Umbilical cord (tissue), 2 donors: ENCODE measurements around the gene ACSL1. TPM values are rescaled to one million over a fixed set of nuclear protein-coding genes. Genes with fewer than 3 reads are reported as not detected.
"Not testable (repeated sequence)": the region's sequence is repeated elsewhere in the genome, so short reads cannot be mapped to it uniquely, and the experiment has no call there.

Experiments
- DNase-seq: peaks from one replicate; pipeline ENCODE4 v3.0.0-alpha.2; 2015; ENCODE audit warnings: low spot score
- total RNA-seq: library from RNA; depleted of rRNA; stranded (reverse); fragments of >200 nt; gene quantifications from one replicate; pipeline ENCODE4 v1.2.3, GENCODE V29; 2014; ENCODE audit warnings: low replicate concordance; ENCODE audit not compliant: insufficient read depth

Gene ACSL1
- total RNA-seq, 1 donor from 2014 or later, result 154 TPM

GRCh38 chr4:184756399-184756798, 69.4 kb downstream of the ACSL1 start:
- DNase-seq, result peak; percentile 82

DNA sequence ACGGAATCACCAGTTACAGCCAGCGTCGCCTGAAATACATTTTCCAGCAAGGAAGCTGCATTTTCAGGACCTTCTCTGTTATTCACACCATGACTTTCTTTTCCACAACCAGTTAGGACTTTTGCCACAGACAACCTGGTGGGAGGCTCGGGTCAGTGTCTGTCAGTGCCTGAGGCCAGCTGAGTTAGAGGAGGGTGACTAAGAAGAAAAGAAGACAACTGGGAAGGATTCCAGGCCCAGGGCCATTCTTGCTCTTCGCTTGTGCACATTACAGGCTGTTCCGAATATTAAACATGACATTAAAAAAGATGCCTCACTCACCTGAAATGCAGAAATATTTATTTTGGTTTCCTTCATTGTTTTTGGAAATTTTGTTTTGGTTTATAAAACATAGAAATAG, 70.5 kb downstream of the ACSL1 start:
- DNase-seq, result no peak

- DNase-seq, result no peak
Observed at GRCh38 chr4:184752496-184753275, 73.1 kb downstream of the ACSL1 start.

DNA sequence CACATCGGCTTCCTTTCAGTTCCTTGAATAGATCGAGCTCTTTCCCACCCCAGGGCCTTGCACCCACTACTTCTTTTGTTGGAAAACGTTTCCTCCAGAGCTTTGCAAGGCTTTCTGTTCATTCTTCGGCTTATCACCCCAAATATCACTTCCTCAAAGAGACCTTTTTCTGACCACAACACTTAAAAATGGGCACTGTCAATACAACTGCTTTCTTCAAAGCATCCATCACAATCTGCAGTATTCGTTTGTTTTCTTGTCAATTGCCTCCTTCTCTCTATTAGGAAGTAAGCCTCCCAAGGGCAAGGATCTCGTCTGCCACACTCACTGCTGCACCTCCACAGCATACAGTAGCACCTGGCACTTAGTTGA, 74.2 kb downstream of the ACSL1 start:
- no peak for DNase-seq

GRCh38 chr4:184750926-184751584, 74.7 kb downstream of the ACSL1 start:
- DNase-seq, result peak; percentile 33

GRCh38 chr4:184748251-184748652, 77.5 kb downstream of the ACSL1 start:
- DNase-seq, result peak; percentile 87

DNA sequence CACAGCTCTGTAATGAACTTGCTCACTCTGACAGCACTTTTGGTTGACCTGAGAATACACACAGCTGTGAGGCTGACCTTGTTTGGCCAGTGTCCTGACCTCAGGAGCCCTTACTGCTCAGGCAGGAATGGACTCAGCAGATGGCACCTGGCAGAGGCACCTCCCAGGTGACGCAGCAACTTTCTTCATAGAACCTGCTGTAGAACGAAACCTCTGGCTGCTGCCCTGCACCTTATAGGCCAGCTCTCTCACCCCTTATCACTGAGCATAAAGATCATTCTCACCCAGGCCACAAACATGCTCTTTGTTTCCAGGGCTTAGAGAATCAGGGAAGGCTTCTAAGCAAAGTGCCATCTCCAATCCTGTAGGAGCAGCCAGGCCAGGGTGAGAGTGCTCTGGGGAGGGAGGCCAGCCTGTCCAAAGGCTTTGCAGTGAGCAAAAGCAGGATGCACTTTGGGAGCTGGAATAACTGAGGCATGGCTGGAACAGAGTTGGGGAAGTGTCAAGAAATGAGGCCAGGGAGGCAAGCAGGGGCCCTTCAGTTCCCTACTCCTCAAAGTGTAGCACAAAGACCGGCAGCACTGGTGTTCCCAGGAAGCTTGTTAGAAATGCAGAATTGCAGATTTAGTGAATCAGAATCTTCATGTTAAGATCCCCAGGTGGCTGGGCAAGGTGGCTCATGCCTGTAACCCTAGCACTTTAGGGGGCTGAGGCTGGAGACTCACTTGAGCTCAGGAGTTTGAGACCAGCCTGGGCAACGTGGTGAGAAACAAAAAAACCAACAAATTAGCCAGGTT, 78.5 kb downstream of the ACSL1 start:
- DNase-seq, result no peak

GRCh38 chr4:184745831-184746795, 79.7 kb downstream of the ACSL1 start:
- DNase-seq, result peak; percentile 90

DNA sequence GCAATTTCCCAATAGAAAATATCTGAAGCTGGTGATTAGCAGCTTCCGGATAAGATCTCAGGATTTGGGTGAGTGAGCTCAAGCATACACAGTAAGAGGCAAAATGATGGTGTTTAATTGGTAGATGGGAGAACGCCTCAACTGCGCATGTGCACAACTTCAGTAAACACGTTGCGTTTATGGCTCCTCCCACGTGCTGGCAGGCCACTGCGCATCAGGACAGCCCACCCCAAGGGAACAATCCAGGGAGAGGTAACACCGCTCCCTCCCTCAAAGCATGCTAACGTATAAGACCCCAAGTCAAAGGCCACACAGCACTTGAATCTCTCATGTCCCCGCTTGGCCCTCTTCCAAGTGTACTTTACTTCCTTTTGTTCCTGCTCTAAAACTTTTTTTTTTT, 81.5 kb downstream of the ACSL1 start:
- DNase-seq, result no peak

GRCh38 chr4:184743650-184744049, 82.1 kb downstream of the ACSL1 start:
- no peak for DNase-seq

GRCh38 chr4:184741651-184742050, 84.1 kb downstream of the ACSL1 start:
- not testable (repeated sequence) for DNase-seq

GRCh38 chr4:184740980-184741391, 84.8 kb downstream of the ACSL1 start:
- DNase-seq, result no peak

- not testable (repeated sequence) for DNase-seq
Observed at GRCh38 chr4:184739575-184739974, 86.2 kb downstream of the ACSL1 start.

DNA sequence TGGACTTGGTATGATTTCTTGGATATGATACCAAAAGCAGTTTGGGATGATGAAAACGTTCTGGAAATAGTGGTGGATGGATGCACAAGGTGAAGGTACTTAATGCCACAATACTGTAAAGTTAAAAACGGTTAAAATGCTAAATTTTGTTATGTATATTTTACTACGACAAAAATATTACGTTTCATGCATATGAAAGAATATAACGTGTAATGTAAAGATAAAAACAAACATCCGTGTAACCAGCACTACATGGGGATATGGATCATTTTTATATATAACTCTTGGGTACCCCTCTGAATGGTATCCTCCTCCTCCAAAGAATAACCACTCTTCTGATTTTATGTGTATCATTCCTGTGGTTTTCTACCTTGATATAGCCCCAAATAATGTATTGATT, 91.0 kb downstream of the ACSL1 start:
- no peak for DNase-seq

GRCh38 chr4:184733654-184734524, 91.9 kb downstream of the ACSL1 start, which contains the start of gene CENPU:
TSS of gene CENPU (minus strand) at chr4:184734096. CDS start at chr4:184734062, 34 bp downstream.
- DNase-seq, result peak; percentile 99

- peak; percentile 47 for DNase-seq
Observed at GRCh38 chr4:184732126-184732525, 93.6 kb downstream of the ACSL1 start.

DNA sequence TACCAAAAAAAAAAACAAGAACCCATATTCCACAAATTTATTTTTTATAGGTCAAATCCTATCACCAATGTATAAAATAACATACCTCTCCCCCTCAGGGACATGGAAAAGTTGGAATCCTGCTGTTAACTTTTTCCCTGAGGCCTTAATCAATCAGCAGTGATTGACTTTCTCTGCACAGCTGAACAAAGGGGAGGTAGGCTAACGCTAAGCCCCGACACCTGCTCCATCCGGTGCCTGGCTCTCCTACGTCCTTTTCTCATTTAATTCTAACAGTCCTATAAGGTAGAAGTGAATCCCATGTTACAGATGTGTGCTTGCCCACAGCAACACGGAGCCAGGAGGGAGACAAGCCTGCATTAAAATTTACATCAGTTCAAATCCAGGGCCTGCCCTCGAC, 94.7 kb downstream of the ACSL1 start:
- DNase-seq, result no peak

DNA sequence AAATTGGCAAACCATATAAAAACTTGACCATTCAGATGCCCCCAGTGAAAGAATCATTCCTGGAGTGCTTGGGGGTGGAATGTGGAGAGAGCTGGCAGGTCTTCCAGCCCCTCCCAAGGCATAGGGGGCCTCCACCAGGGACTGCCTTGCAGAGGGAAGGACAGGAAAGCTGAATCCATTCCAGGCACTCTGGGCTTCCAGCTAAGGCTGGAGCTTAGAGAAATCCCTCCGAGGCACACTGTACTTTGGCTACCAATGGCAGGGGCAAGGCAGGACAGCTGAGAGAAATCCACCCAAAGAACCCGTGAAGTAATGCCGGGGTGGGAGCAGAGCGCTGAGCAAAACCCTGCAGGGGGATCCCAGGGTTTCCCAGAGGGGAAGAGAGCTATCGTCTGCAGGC, 95.8 kb downstream of the ACSL1 start:
- no peak for DNase-seq

GRCh38 chr4:184728858-184729257, 96.9 kb downstream of the ACSL1 start:
- no peak for DNase-seq

GRCh38 chr4:184727430-184727829, 98.3 kb downstream of the ACSL1 start:
- DNase-seq, result no peak
